ENCODE measurements around the gene JARID2.

DNA sequence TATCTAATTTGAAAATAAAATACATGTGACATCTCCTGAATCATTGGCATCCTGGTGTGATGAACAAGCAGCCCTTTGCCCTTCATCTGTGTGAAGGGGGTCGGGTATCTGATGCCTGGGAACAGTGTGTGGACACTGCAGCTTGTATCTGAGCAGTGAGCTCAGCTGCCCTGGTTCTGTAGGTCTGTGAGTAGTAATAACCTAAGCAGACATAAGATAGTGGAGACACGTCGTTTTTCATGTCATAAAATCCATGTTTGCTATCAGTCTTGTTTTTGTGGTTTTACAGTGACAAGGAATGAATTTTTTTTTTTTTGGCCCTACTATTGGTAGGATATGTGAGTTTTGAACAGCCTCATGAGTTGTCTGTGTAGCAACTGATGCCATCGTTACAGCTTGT lies 133.0 kb downstream of the JARID2 start:
- TF ChIP-seq, protein P1, sequence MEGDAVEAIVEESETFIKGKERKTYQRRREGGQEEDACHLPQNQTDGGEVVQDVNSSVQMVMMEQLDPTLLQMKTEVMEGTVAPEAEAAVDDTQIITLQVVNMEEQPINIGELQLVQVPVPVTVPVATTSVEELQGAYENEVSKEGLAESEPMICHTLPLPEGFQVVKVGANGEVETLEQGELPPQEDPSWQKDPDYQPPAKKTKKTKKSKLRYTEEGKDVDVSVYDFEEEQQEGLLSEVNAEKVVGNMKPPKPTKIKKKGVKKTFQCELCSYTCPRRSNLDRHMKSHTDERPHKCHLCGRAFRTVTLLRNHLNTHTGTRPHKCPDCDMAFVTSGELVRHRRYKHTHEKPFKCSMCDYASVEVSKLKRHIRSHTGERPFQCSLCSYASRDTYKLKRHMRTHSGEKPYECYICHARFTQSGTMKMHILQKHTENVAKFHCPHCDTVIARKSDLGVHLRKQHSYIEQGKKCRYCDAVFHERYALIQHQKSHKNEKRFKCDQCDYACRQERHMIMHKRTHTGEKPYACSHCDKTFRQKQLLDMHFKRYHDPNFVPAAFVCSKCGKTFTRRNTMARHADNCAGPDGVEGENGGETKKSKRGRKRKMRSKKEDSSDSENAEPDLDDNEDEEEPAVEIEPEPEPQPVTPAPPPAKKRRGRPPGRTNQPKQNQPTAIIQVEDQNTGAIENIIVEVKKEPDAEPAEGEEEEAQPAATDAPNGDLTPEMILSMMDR (IDR thresholded peaks at IDR 0.05), result no peak
- TF ChIP-seq POLR2A (IDR thresholded peaks at IDR 0.05), result no peak

Measured in testis (tissue), 2 donors.